Panc1 (cell line): ENCODE measurements around the gene IGFBP3.

Source experiments
- POLR2AphosphoS5 ChIP-seq: IDR thresholded peaks from 2 replicates; pipeline ENCODE4 v1.6.1; 2012; ENCODE audit warnings: mild to moderate bottlenecking, low read depth, low read length, moderate library complexity
- SIN3A ChIP-seq: IDR thresholded peaks from 2 replicates; pipeline ENCODE4 v1.6.1; 2012; ENCODE audit warnings: low read depth, mild to moderate bottlenecking, low read length, moderate library complexity, borderline replicate concordance; ENCODE audit not compliant: insufficient read depth
- TF ChIP-seq, protein P1 (sequence below), 2 experiments: IDR thresholded peaks; 2 replicates each; pipeline ENCODE4 v1.6.1; 2011 to 2012; ENCODE audit warnings: low read depth in 2 of 2, control low read depth in 1 of 2, low read length in 1 of 2, mild to moderate bottlenecking in 1 of 2, moderate library complexity in 1 of 2; ENCODE audit not compliant: insufficient read depth in 1 of 2
- TF ChIP-seq, protein P2 (sequence below): fragments of 450-650 bp; IDR thresholded peaks from 2 replicates; pipeline ENCODE4 v1.5.1; 2017; ENCODE audit warnings: mild to moderate bottlenecking

DNA sequence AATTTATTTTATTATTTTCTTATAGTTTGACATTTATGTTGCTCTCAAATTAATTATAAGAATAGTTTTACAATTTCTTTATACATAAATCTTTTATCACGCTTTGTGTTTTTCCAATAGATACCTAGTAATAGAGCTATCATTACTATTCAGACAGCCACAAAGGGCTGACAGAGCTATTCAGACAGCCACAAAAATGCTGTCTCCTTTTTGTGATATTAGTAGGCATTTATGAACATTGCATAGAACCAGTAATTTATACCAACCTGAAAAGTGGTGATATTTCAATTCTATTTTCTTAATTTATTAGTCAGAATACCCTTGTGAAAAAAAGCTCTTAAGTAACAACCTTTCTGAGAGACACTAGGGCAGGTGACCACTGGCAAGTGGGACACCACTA is 34.2 kb upstream of the IGFBP3 start:
- TF ChIP-seq, protein P1, sequence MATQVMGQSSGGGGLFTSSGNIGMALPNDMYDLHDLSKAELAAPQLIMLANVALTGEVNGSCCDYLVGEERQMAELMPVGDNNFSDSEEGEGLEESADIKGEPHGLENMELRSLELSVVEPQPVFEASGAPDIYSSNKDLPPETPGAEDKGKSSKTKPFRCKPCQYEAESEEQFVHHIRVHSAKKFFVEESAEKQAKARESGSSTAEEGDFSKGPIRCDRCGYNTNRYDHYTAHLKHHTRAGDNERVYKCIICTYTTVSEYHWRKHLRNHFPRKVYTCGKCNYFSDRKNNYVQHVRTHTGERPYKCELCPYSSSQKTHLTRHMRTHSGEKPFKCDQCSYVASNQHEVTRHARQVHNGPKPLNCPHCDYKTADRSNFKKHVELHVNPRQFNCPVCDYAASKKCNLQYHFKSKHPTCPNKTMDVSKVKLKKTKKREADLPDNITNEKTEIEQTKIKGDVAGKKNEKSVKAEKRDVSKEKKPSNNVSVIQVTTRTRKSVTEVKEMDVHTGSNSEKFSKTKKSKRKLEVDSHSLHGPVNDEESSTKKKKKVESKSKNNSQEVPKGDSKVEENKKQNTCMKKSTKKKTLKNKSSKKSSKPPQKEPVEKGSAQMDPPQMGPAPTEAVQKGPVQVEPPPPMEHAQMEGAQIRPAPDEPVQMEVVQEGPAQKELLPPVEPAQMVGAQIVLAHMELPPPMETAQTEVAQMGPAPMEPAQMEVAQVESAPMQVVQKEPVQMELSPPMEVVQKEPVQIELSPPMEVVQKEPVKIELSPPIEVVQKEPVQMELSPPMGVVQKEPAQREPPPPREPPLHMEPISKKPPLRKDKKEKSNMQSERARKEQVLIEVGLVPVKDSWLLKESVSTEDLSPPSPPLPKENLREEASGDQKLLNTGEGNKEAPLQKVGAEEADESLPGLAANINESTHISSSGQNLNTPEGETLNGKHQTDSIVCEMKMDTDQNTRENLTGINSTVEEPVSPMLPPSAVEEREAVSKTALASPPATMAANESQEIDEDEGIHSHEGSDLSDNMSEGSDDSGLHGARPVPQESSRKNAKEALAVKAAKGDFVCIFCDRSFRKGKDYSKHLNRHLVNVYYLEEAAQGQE (IDR thresholded peaks at IDR 0.05; ENCODE audit: insufficient read depth in 1 of 2, low read depth in 2 of 2, low read length in 1 of 2), result no peak
- TF ChIP-seq, protein P2, sequence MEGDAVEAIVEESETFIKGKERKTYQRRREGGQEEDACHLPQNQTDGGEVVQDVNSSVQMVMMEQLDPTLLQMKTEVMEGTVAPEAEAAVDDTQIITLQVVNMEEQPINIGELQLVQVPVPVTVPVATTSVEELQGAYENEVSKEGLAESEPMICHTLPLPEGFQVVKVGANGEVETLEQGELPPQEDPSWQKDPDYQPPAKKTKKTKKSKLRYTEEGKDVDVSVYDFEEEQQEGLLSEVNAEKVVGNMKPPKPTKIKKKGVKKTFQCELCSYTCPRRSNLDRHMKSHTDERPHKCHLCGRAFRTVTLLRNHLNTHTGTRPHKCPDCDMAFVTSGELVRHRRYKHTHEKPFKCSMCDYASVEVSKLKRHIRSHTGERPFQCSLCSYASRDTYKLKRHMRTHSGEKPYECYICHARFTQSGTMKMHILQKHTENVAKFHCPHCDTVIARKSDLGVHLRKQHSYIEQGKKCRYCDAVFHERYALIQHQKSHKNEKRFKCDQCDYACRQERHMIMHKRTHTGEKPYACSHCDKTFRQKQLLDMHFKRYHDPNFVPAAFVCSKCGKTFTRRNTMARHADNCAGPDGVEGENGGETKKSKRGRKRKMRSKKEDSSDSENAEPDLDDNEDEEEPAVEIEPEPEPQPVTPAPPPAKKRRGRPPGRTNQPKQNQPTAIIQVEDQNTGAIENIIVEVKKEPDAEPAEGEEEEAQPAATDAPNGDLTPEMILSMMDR, result no peak
- TF ChIP-seq SIN3A (no peak), POLR2AphosphoS5 (no peak)
